Measurements from ENCODE around the gene PSMG4. TPM values are rescaled to one million over a fixed set of nuclear protein-coding genes. Genes with fewer than 3 reads are reported as not detected.

Gene PSMG4
- total and polyA plus RNA-seq, 2 of the 8 experiments (the other 6 are each of a cell fraction or from before 2014, with no cell fraction given), result 40.6 to 113 TPM

GRCh38 chr6:3280866-3281465, 22.2 kb downstream of the PSMG4 start (continued):
- TF ChIP-seq CHD7 (IDR thresholded peaks at IDR 0.05; ENCODE audit: insufficient replicate concordance, low read length) (no peak), JUND (IDR thresholded peaks at IDR 0.05; ENCODE audit: low read length) (no peak), JUN (IDR thresholded peaks at IDR 0.05; ENCODE audit: low read depth, low read length) (no peak), KDM5A (IDR thresholded peaks at IDR 0.05; ENCODE audit: low read length) (no peak), POU5F1 (IDR thresholded peaks at IDR 0.05; ENCODE audit: low read depth, low read length) (no peak)

All from H1 (cell line).